ENCODE results near the gene THSD4. TPM values are rescaled to one million over a fixed set of nuclear protein-coding genes. Genes with fewer than 3 reads are reported as not detected.

The THSD4 gene
- total and polyA plus RNA-seq, 9 of the 15 experiments (the other 6 are each of a cell fraction or from before 2014, with no cell fraction given), result 0.04 TPM; not detected in 5

DNA sequence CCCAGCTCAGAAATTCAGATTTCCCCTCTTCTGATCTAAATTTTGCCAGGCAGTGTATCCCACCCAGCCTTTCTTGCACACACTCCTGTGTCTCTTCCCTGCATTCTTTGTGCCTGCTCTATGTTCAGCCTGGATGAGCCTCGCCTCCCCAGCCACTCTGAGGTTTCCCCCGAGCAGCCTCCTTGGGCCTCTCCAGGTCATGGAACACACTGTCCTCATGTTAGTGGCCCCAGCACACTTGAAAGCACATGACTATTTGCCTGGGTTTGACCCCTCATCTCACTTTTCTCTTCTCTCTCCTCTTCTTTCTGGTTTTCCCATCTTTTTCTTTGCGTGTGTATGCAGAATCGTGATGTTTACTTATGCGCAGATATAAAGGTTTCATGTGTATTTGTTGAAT is 3.1 kb downstream of the THSD4 start:
- TF ChIP-seq SIN3B (IDR thresholded peaks at IDR 0.05; ENCODE audit: low read depth), result no peak
- TF ChIP-seq GATAD2A (IDR thresholded peaks at IDR 0.05), result no peak
- TF ChIP-seq BCOR (IDR thresholded peaks at IDR 0.05), result no peak
- no peak for TF ChIP-seq DEAF1 (CRISPR knock-in tag; IDR thresholded peaks at IDR 0.05)
- no peak for TF ChIP-seq PRPF4 (IDR thresholded peaks at IDR 0.05; ENCODE audit: insufficient read depth, low read depth, low read length, poor library complexity, severe bottlenecking)
- TF ChIP-seq TSC22D4 (tag; IDR thresholded peaks at IDR 0.05), result no peak
- TF ChIP-seq, protein P1, sequence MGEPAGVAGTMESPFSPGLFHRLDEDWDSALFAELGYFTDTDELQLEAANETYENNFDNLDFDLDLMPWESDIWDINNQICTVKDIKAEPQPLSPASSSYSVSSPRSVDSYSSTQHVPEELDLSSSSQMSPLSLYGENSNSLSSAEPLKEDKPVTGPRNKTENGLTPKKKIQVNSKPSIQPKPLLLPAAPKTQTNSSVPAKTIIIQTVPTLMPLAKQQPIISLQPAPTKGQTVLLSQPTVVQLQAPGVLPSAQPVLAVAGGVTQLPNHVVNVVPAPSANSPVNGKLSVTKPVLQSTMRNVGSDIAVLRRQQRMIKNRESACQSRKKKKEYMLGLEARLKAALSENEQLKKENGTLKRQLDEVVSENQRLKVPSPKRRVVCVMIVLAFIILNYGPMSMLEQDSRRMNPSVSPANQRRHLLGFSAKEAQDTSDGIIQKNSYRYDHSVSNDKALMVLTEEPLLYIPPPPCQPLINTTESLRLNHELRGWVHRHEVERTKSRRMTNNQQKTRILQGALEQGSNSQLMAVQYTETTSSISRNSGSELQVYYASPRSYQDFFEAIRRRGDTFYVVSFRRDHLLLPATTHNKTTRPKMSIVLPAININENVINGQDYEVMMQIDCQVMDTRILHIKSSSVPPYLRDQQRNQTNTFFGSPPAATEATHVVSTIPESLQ (CRISPR knock-in tag; IDR thresholded peaks at IDR 0.05), result no peak
- TF ChIP-seq POLR2G (IDR thresholded peaks at IDR 0.05; ENCODE audit: low read depth, low read length), result no peak
- TF ChIP-seq, protein P2, sequence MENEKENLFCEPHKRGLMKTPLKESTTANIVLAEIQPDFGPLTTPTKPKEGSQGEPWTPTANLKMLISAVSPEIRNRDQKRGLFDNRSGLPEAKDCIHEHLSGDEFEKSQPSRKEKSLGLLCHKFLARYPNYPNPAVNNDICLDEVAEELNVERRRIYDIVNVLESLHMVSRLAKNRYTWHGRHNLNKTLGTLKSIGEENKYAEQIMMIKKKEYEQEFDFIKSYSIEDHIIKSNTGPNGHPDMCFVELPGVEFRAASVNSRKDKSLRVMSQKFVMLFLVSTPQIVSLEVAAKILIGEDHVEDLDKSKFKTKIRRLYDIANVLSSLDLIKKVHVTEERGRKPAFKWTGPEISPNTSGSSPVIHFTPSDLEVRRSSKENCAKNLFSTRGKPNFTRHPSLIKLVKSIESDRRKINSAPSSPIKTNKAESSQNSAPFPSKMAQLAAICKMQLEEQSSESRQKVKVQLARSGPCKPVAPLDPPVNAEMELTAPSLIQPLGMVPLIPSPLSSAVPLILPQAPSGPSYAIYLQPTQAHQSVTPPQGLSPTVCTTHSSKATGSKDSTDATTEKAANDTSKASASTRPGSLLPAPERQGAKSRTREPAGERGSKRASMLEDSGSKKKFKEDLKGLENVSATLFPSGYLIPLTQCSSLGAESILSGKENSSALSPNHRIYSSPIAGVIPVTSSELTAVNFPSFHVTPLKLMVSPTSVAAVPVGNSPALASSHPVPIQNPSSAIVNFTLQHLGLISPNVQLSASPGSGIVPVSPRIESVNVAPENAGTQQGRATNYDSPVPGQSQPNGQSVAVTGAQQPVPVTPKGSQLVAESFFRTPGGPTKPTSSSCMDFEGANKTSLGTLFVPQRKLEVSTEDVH (IDR thresholded peaks at IDR 0.05; ENCODE audit: low read depth, partially characterized antibody), result no peak
- TF ChIP-seq ILK (tag; IDR thresholded peaks at IDR 0.05; ENCODE audit: borderline replicate concordance, low read depth), result no peak
- no peak overlapping the region for H3K4me2 ChIP-seq (ENCODE audit: insufficient read depth, low read length)
- no peak overlapping the region for H2AFZ ChIP-seq (ENCODE audit: low read depth, low read length)
- in situ Hi-C loops (cut with MboI) (loop anchor here (10.0 kb wide), 1 partner anchor 326 kb away; no protein-coding TSS in a partner anchor), intact Hi-C loops (cut with micrococcal nuclease) (loop anchor here (5.0 kb wide), 1 partner anchor 324 kb away; no protein-coding TSS in a partner anchor)
- 5% methylated on average over 5 of the region's 5 CpGs for WGBS (ENCODE audit: insufficient coverage, low coverage, missing lambda C conversion rate)
- no peaks in the 10 kb centered on the region for H3K79me2 ChIP-seq (ENCODE audit: control insufficient read depth, insufficient read depth, low read length)
- DNase-seq (ENCODE audit: extremely low read depth in 1 of 4, low spot score in 3 of 4), result no peak
- H3K9me1 ChIP-seq (ENCODE audit: control insufficient read depth, insufficient read depth, low read length), result no peaks in the 10 kb centered on the region
- ATAC-seq, result no peak
- H4K20me1 ChIP-seq (replicated peaks; ENCODE audit: control insufficient read depth, insufficient read depth, low read length), result 0 out of 2 replicates have a peak, but pooled peaks cover 9% of the 10 kb centered on the region
- no peaks in the 10 kb centered on the region for H3K9me3 ChIP-seq (replicated peaks; ENCODE audit: control insufficient read depth, insufficient read depth, low read depth, low read length)
- ChIA-PET POLR2A (interaction anchor here (0.6 kb wide), 1 partner anchor 187 kb away, joined by 5 read pairs; no protein-coding TSS in a partner anchor), CTCF (ENCODE audit: low intra/inter-chr PET ratio) (no interaction called here)
- H3K4me3 ChIP-seq, result no peak overlapping the region
- BruUV-seq (replicated peaks), result no TSS peak
- H3K27ac ChIP-seq (ENCODE audit: extremely low read depth, low read depth, low read length), result no peak overlapping the region
- no peak for FAIRE-seq
- no peaks in the 10 kb centered on the region for H3K36me3 ChIP-seq (ENCODE audit: control insufficient read depth, insufficient read depth, low read length)
- no peak overlapping the region for H3K9ac ChIP-seq (ENCODE audit: insufficient read depth in 1 of 2, low read depth in 2 of 2, low read length in 2 of 2)
- H3K4me1 ChIP-seq (replicated peaks in 1 of 2; ENCODE audit: control insufficient read depth in 2 of 2, insufficient read depth in 2 of 2, low read length in 2 of 2), result peaks cover 0 to 15% of the 10 kb centered on the region in 2 experiments; a peak in 2 of 5 replicates
- peaks cover 9 to 13% of the 10 kb centered on the region in 2 experiments; a peak in 3 of 5 replicates for H3K27me3 ChIP-seq (ENCODE audit: control insufficient read depth in 2 of 2, insufficient read depth in 2 of 2, low read length in 2 of 2)
